Activated naive CD4-positive, alpha-beta T cell treated with anti-CD3 and anti-CD28 coated beads, Interleukin-2, amount 50 U/mL, for 16 hours (primary cell): ENCODE results near the gene TNRC18.
"Not testable (repeated sequence)": the region's sequence is repeated elsewhere in the genome, so short reads cannot be mapped to it uniquely, and the experiment has no call there.

ENCODE experiments used
- DNase-seq: peaks from one replicate; pipeline ENCODE4 v3.0.0-alpha.2; 2020

TNRC18 gene

GRCh38 chr7:5423306-5423975 is at the start of gene TNRC18:
Gene TNRC18 (minus strand): TSS chr7:5423834. CDS start chr7:5421246, 2,588 bp downstream.
- DNase-seq = peak; percentile 19

GRCh38 chr7:5472432-5473315 is 49.0 kb upstream of the TNRC18 start:
- no peak for DNase-seq

- DNase-seq = not testable (repeated sequence)
Measured at GRCh38 chr7:5471623-5472022, 48.0 kb upstream of the TNRC18 start.

- no peak for DNase-seq
Measured at GRCh38 chr7:5470816-5471215, 47.2 kb upstream of the TNRC18 start.

GRCh38 chr7:5470167-5470532 is 46.5 kb upstream of the TNRC18 start:
- no peak for DNase-seq

GRCh38 chr7:5469375-5470166 is 45.9 kb upstream of the TNRC18 start:
- no peak for DNase-seq

GRCh38 chr7:5467645-5468044 is 44.0 kb upstream of the TNRC18 start:
- no peak for DNase-seq

- no peak for DNase-seq
Measured at GRCh38 chr7:5466551-5466950, 42.9 kb upstream of the TNRC18 start.

GRCh38 chr7:5463031-5463430 is 39.4 kb upstream of the TNRC18 start:
- DNase-seq = no peak

- DNase-seq = no peak
Measured at GRCh38 chr7:5462216-5462615, 38.6 kb upstream of the TNRC18 start.

- no peak for DNase-seq
Measured at GRCh38 chr7:5458921-5459480, 35.4 kb upstream of the TNRC18 start.

GRCh38 chr7:5457245-5457735 is 33.7 kb upstream of the TNRC18 start:
- no peak for DNase-seq

GRCh38 chr7:5456409-5456808 is 32.8 kb upstream of the TNRC18 start:
- no peak for DNase-seq

GRCh38 chr7:5455581-5456219 is 32.1 kb upstream of the TNRC18 start:
- no peak for DNase-seq

- no peak for DNase-seq
Measured at GRCh38 chr7:5455175-5455574, 31.5 kb upstream of the TNRC18 start.

- DNase-seq = no peak
Measured at GRCh38 chr7:5454485-5454884, 30.9 kb upstream of the TNRC18 start.

- no peak for DNase-seq
Measured at GRCh38 chr7:5453566-5454075, 30.0 kb upstream of the TNRC18 start.

- no peak for DNase-seq
Measured at GRCh38 chr7:5452937-5453540, 29.4 kb upstream of the TNRC18 start.

- no peak for DNase-seq
Measured at GRCh38 chr7:5452470-5452899, 28.9 kb upstream of the TNRC18 start.

- no peak for DNase-seq
Measured at GRCh38 chr7:5451391-5451790, 27.8 kb upstream of the TNRC18 start.

GRCh38 chr7:5450549-5451327 is 27.1 kb upstream of the TNRC18 start:
- peak; percentile 41 for DNase-seq
